GM10248 (cell line): ENCODE results near the gene RTN4R.
"Not testable (repeated sequence)": the region's sequence is repeated elsewhere in the genome, so short reads cannot be mapped to it uniquely, and the experiment has no call there.

Experiments used
- CTCF ChIA-PET: fragments of 300-600 bp; sonication (Branson Sonifier 250); formaldehyde crosslinking; extraction: SDS; loops from one replicate; lab custom pipeline; 2021; ENCODE audit warnings: antibody characterized with exemption; lab: Yijun Ruan, JAX
- POLR2A ChIA-PET: fragments of 350-650 bp; sonication (Branson Sonifier 250); formaldehyde crosslinking; extraction: SDS; loops from one replicate; lab custom pipeline; 2020; ENCODE audit warnings: antibody characterized with exemption; lab: Yijun Ruan, JAX
- DNase-seq: peaks from one replicate; pipeline ENCODE4 v3.0.0; 2012; ENCODE audit errors: extremely low spot score
- CTCF ChIP-seq: IDR thresholded peaks from 2 replicates; pipeline ENCODE4 v1.5.1; 2012; ENCODE audit warnings: mild to moderate bottlenecking, low read depth; ENCODE audit errors: extremely low read depth, missing control alignments, control extremely low read depth

Gene RTN4R

GRCh38 chr22:20264614-20265452 is 3.3 kb downstream of the RTN4R start:
- ChIA-PET CTCF (no interaction called here), POLR2A (no interaction called here)
- no peak for TF ChIP-seq CTCF
- no peak for DNase-seq

- DNase-seq, POLR2A ChIA-PET, CTCF ChIA-PET: not testable (repeated sequence)
Measured at GRCh38 chr22:20263404-20264281, 4.5 kb downstream of the RTN4R start.

- TF ChIP-seq CTCF: no peak
- CTCF ChIA-PET: no interaction called here
- DNase-seq: no peak
- POLR2A ChIA-PET: no interaction called here
Measured at GRCh38 chr22:20262582-20263147, 5.5 kb downstream of the RTN4R start.

- DNase-seq: no peak
- ChIA-PET POLR2A (no interaction called here), CTCF (no interaction called here)
- no peak for TF ChIP-seq CTCF
Measured at GRCh38 chr22:20261848-20262581, 6.1 kb downstream of the RTN4R start.

GRCh38 chr22:20260071-20260765 is 7.9 kb downstream of the RTN4R start:
- no peak for DNase-seq
- ChIA-PET POLR2A (interaction anchor here (0.5 kb wide), 1 partner anchor 273 kb away, joined by 4 read pairs; no protein-coding TSS in a partner anchor), CTCF (no interaction called here)
- TF ChIP-seq CTCF: no peak

- no peak for TF ChIP-seq CTCF
- no peak for DNase-seq
- CTCF ChIA-PET: interaction anchor here (1.0 to 1.9 kb wide), 3 partner anchors 21 to 29 kb away, joined by 3 to 8 read pairs (median 4); no protein-coding TSS in a partner anchor
- POLR2A ChIA-PET: interaction anchor here (0.5 kb wide), 1 partner anchor 272 kb away, joined by 4 read pairs; no protein-coding TSS in a partner anchor
Measured at GRCh38 chr22:20259327-20259688, 8.8 kb downstream of the RTN4R start.
